SK-N-SH (cell line): ENCODE measurements around the gene TAF6L. TPM values are rescaled to one million over a fixed set of nuclear protein-coding genes. Genes with fewer than 3 reads are reported as not detected.
A peak's percentile ranks its signal among the peaks of the same experiment; 100 is the strongest.

Experiments
- CTCF ChIA-PET: fragments of 300-600, 350-600 bp; formaldehyde crosslinking; extraction: SDS; loops from one replicate; lab custom pipeline; 2021; lab: Yijun Ruan, JAX
- POLR2A ChIA-PET: fragments of 350-600 bp; sonication (Branson Sonifier 250); formaldehyde crosslinking; extraction: SDS; loops from one replicate; lab custom pipeline; 2020; ENCODE audit warnings: antibody characterized with exemption, inconsistent platforms; lab: Yijun Ruan, JAX
- DNase-seq: peaks from one replicate; pipeline ENCODE4 v3.0.0; 2012
- H2AFZ ChIP-seq: fragments of 200-600 bp; sonication (generic); 2 replicates; pipeline ENCODE4 v1.8.1; 2016; ENCODE audit warnings: antibody characterized with exemption, mild to moderate bottlenecking, low read depth
- H3F3A ChIP-seq: fragments of 200-600 bp; sonication (generic); replicated peaks from 2 replicates; pipeline ENCODE3; 2016; ENCODE audit warnings: antibody characterized with exemption, mild to moderate bottlenecking; ENCODE audit not compliant: insufficient read depth
- H3K27ac ChIP-seq, 2 experiments: fragments of 200-500 bp in 1 of 2; fragments of 200-600 bp in 1 of 2; sonication (Bioruptor generic) in 1 of 2; sonication (generic), shearing (Covaris generic) in 1 of 2; 2 replicates each; pipeline versions ENCODE4 v1.5.1 to v1.6.1; 2014 to 2016; ENCODE audit warnings: low read depth in 2 of 2, inconsistent platforms in 1 of 2, low read length in 1 of 2, mild to moderate bottlenecking in 1 of 2, mixed read lengths in 1 of 2
- H3K27me3 ChIP-seq: fragments of 200-600 bp; sonication (generic), shearing (Covaris generic); 2 replicates; pipeline ENCODE4 v1.6.1; 2016; ENCODE audit warnings: mixed run types; ENCODE audit not compliant: insufficient read depth
- H3K36me3 ChIP-seq, 2 experiments: fragments of 200-500 bp in 1 of 2; fragments of 200-600 bp in 1 of 2; sonication (Bioruptor generic) in 1 of 2; sonication (generic) in 1 of 2; replicated peaks in 1 of 2; 2 replicates each; pipeline versions ENCODE3 to v1.5.1; 2014 to 2016; ENCODE audit warnings: low read length in 1 of 2, mild to moderate bottlenecking in 1 of 2; ENCODE audit not compliant: insufficient read depth in 2 of 2, control insufficient read depth in 1 of 2
- H3K4me1 ChIP-seq, 2 experiments: fragments of 200-500 bp in 1 of 2; fragments of 200-600 bp in 1 of 2; sonication (Bioruptor generic) in 1 of 2; sonication (generic), shearing (Covaris generic) in 1 of 2; 2 replicates each; pipeline versions ENCODE4 v1.5.1 to v1.6.1; 2014 to 2016; ENCODE audit warnings: low read depth in 1 of 2, low read length in 1 of 2, mixed run types in 1 of 2; ENCODE audit not compliant: insufficient read depth in 2 of 2, control insufficient read depth in 1 of 2
- H3K4me2 ChIP-seq: fragments of 200-600 bp; sonication (generic), shearing (Covaris generic); 2 replicates; pipeline ENCODE4 v1.6.1; 2017; ENCODE audit warnings: mixed run types
- H3K4me3 ChIP-seq, 2 experiments: fragments of 200-500 bp in 1 of 2; fragments of 200-600 bp in 1 of 2; sonication (Bioruptor generic) in 1 of 2; sonication (generic), shearing (Covaris generic) in 1 of 2; 2 replicates each; pipeline versions ENCODE4 v1.5.1 to v1.8.1; 2014 to 2016; ENCODE audit warnings: low read depth in 2 of 2, inconsistent platforms in 1 of 2, low read length in 1 of 2, mild to moderate bottlenecking in 1 of 2, mixed read lengths in 1 of 2, moderate library complexity in 1 of 2
- H3K79me2 ChIP-seq: fragments of 200-600 bp; sonication (generic); 2 replicates; pipeline ENCODE4 v1.8.1; 2017; ENCODE audit warnings: mild to moderate bottlenecking; ENCODE audit not compliant: insufficient read depth
- H3K9ac ChIP-seq: fragments of 200-600 bp; sonication (generic); 2 replicates; pipeline ENCODE4 v1.6.1; 2017; ENCODE audit warnings: mixed run types
- H3K9me2 ChIP-seq: fragments of 200-600 bp; sonication (generic); 2 replicates; pipeline ENCODE4 v1.6.1; 2017; ENCODE audit warnings: mixed run types
- H3K9me3 ChIP-seq: fragments of 200-600 bp; sonication (generic); 2 replicates; pipeline ENCODE4 v1.6.1; 2017; ENCODE audit warnings: mixed run types, mild to moderate bottlenecking, moderate library complexity
- H4K20me1 ChIP-seq: fragments of 200-600 bp; sonication (generic); 2 replicates; pipeline ENCODE4 v1.6.1; 2017; ENCODE audit warnings: mild to moderate bottlenecking, mixed run types; ENCODE audit not compliant: insufficient read depth
- FOSL2 ChIP-seq: IDR thresholded peaks from 2 replicates; pipeline ENCODE4 v1.4.0; 2012; ENCODE audit warnings: low read depth, mild to moderate bottlenecking, moderate library complexity, borderline replicate concordance
- FOXM1 ChIP-seq: IDR thresholded peaks from 2 replicates; pipeline ENCODE4 v1.4.0; 2012; ENCODE audit warnings: low read depth, mild to moderate bottlenecking
- RAD21 ChIP-seq: IDR thresholded peaks from 2 replicates; pipeline ENCODE4 v1.6.1; 2012; ENCODE audit warnings: mild to moderate bottlenecking, low read length
- SIN3A ChIP-seq: IDR thresholded peaks from 2 replicates; pipeline ENCODE4 v1.6.1; 2012; ENCODE audit warnings: low read depth, mild to moderate bottlenecking, low read length, moderate library complexity, borderline replicate concordance
- TEAD4 ChIP-seq: IDR thresholded peaks from 2 replicates; pipeline ENCODE4 v1.4.0; 2012; ENCODE audit warnings: mild to moderate bottlenecking, borderline replicate concordance; ENCODE audit not compliant: insufficient read depth
- USF2 ChIP-seq: fragments of 150-350 bp; IDR thresholded peaks from 2 replicates; pipeline ENCODE4 v1.6.1; 2017; ENCODE audit warnings: antibody characterized with exemption, low read length, low read depth, borderline replicate concordance
- WGBS: methylation state at CpG from one replicate; pipeline ENCODE4 v1.1.6; 2017; ENCODE audit warnings: low lambda C conversion rate; 5-methylcytosine and 5-hydroxymethylcytosine counted together
- polyA plus RNA-seq, 3 experiments: library from polyadenylated mRNA; depleted of rRNA; stranded (reverse); fragments of >200 nt; gene quantifications; 2 replicates each; pipeline ENCODE4 v1.2.3, GENCODE V29; 2012

The TAF6L gene
- polyA plus RNA-seq, 1 of the 3 experiments (the other 2 are of a cell fraction), result 33.6 TPM

- Histone ChIP-seq H3K79me2 (peaks cover 28% of the 10 kb centered on the region; the same call in 1 of the 2 replicates), H3K4me3 (no peak overlapping the region), H3K36me3 (peaks cover 0 to 3% of the 10 kb centered on the region in 2 experiments), H3K4me2 (peak overlapping the region; percentile 87; the same call in 1 of the 2 replicates), H3K9ac (no peak overlapping the region), H3K27ac (no peak overlapping the region), H3K9me3 (no peaks in the 10 kb centered on the region), H4K20me1 (no peaks in the 10 kb centered on the region), H3F3A (peaks cover 21% of the 10 kb centered on the region), H3K4me1 (peaks cover 6 to 11% of the 10 kb centered on the region in 2 experiments; a peak in 3 of 4 replicates), H2AFZ (no peak overlapping the region), H3K27me3 (no peaks in the 10 kb centered on the region), H3K9me2 (no peaks in the 10 kb centered on the region)
- CTCF ChIA-PET, result interaction anchor here (0.7 to 2.0 kb wide), 3 partner anchors 11 to 45 kb away, joined by 3 to 5 read pairs (median 4); no protein-coding TSS in a partner anchor
- 73% methylated on average over 8 of the region's 10 CpGs for WGBS
- DNase-seq, result no peak
- POLR2A ChIA-PET, result interaction anchor here (1.1 to 2.3 kb wide), 3 partner anchors 16 to 83 kb away, joined by 3 to 33 read pairs (median 10); partner anchors contain the start of genes HNRNPUL2, LBHD1, TAF6L and TTC9C
- TF ChIP-seq FOXM1, result no peak
These were observed 16.0 kb upstream of the TAF6L start for GRCh38 chr11:62755086-62755615.

DNA sequence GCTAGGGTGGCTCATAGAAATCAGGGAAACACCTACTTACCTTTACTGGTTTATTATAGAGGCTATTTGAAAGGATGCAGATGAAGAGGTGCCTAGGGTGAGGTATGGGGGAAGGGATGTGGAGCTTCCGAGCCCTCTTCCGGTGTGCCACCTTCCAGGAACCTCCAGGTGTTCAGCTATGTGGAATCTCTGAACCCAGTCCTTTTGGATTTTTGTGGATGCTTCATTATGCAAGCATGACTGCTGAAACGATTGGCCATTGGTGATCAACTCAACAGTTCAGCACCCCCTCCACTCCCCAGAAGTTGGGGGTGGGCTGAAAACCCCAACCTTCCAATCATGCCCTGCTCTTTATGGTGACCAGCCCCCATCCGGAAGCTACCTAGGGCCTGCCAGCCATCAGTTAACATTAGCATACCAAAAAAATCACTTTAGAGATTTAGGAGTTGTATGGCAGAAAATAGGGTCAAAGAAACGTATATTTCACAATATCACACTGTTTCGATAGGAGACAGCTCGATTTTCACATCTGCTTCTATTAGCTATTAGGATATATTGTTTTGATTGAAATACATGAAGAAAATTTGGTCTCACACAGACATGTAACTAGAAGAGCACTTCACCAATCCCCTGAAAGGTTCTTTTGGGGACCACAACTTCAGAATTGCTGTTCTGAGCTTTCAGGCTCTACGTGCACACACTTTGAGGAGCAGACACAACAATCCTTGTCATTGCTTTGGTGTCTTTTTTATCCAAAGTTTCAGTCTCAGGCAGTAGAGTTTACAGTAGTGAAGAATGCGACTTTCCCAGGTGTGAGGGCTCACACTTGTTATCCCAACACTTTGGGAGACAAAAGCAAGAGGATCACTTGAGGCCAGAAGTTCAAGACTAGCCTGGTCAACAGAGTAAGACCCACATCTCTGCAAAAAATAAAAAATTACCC, 13.1 kb upstream of the TAF6L start:
- CTCF ChIA-PET, result interaction anchor here (1.2 to 2.6 kb wide), 3 partner anchors 11 to 46 kb away, joined by 3 to 10 read pairs (median 3); partner anchors contain the start of gene TMEM179B
- Histone ChIP-seq H3K4me1 (peaks cover 14 to 16% of the 10 kb centered on the region in 2 experiments), H3K27ac (no peak overlapping the region), H3K79me2 (peaks cover 18% of the 10 kb centered on the region), H3K4me2 (no peak overlapping the region), H3K9me2 (no peaks in the 10 kb centered on the region), H3K4me3 (no peak overlapping the region), H3K36me3 (peaks cover 0 to 3% of the 10 kb centered on the region in 2 experiments), H3F3A (peaks cover 21% of the 10 kb centered on the region), H3K9me3 (no peaks in the 10 kb centered on the region), H3K9ac (no peak overlapping the region), H3K27me3 (no peaks in the 10 kb centered on the region), H2AFZ (no peak overlapping the region), H4K20me1 (no peaks in the 10 kb centered on the region)
- WGBS, result 91% methylated on average over 8 of the region's 9 CpGs
- DNase-seq, result no peak
- TF ChIP-seq RAD21, result no peak
- TF ChIP-seq USF2, result no peak
- TF ChIP-seq SIN3A, result no peak
- TF ChIP-seq TEAD4, result no peak
- TF ChIP-seq FOSL2, result no peak
- POLR2A ChIA-PET, result no interaction called here
